ENCODE data around the gene WDR31.

GRCh38 chr9:113269871-113270270 is 70.2 kb downstream of the WDR31 start:
- TF ChIP-seq SP1 (IDR thresholded peaks at IDR 0.05) (no peak), FOXK2 (IDR thresholded peaks at IDR 0.05) (no peak), FOXM1 (IDR thresholded peaks at IDR 0.05; ENCODE audit: borderline replicate concordance) (no peak), BHLHE40 (IDR thresholded peaks at IDR 0.05; ENCODE audit: borderline replicate concordance) (no peak), SUZ12 (IDR thresholded peaks at IDR 0.05) (no peak), ZNF384 (IDR thresholded peaks at IDR 0.05) (no peak), CTBP1 (IDR thresholded peaks at IDR 0.05; ENCODE audit: borderline replicate concordance) (no peak), HDGF (IDR thresholded peaks at IDR 0.05; ENCODE audit: borderline replicate concordance) (no peak), TARDBP (IDR thresholded peaks at IDR 0.05) (no peak), ARNT (IDR thresholded peaks at IDR 0.05) (no peak), ELF4 (IDR thresholded peaks at IDR 0.05) (no peak), NFRKB (IDR thresholded peaks at IDR 0.05) (no peak), LEF1 (IDR thresholded peaks at IDR 0.05; ENCODE audit: borderline replicate concordance) (no peak)
